OCI-LY7 (cell line): ENCODE results near the gene ACYP2.

Experiments used
- CTCF ChIP-seq: fragments of 200-600 bp; sonication (generic); conservative IDR thresholded peaks from 2 replicates; pipeline ENCODE4 v1.5.1; 2014; ENCODE audit warnings: mild to moderate bottlenecking, antibody characterized with exemption, low read length, moderate library complexity, mixed read lengths
- EZH2phosphoT487 ChIP-seq: fragments of 200-600 bp; sonication (generic); IDR thresholded peaks from 2 replicates; pipeline ENCODE4 v1.6.1; 2018; ENCODE audit warnings: low read depth, borderline replicate concordance, mild to moderate bottlenecking, mixed run types, antibody characterized with exemption, low read length, moderate library complexity, mixed read lengths

GRCh38 chr2:54207666-54208195 lies 92.3 kb downstream of the ACYP2 start:
- TF ChIP-seq CTCF (no peak), EZH2phosphoT487 (no peak)
